Measurements from ENCODE around the gene OSBPL9.

GRCh38 chr1:51650198-51650597 is 33.3 kb downstream of the OSBPL9 start:
- TF ChIP-seq POLR2AphosphoS5 (IDR thresholded peaks at IDR 0.05) (no peak), POLR2A (IDR thresholded peaks at IDR 0.05) (no peak), EP300 (IDR thresholded peaks at IDR 0.05) (no peak)
- TF ChIP-seq, protein P1, sequence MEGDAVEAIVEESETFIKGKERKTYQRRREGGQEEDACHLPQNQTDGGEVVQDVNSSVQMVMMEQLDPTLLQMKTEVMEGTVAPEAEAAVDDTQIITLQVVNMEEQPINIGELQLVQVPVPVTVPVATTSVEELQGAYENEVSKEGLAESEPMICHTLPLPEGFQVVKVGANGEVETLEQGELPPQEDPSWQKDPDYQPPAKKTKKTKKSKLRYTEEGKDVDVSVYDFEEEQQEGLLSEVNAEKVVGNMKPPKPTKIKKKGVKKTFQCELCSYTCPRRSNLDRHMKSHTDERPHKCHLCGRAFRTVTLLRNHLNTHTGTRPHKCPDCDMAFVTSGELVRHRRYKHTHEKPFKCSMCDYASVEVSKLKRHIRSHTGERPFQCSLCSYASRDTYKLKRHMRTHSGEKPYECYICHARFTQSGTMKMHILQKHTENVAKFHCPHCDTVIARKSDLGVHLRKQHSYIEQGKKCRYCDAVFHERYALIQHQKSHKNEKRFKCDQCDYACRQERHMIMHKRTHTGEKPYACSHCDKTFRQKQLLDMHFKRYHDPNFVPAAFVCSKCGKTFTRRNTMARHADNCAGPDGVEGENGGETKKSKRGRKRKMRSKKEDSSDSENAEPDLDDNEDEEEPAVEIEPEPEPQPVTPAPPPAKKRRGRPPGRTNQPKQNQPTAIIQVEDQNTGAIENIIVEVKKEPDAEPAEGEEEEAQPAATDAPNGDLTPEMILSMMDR (IDR thresholded peaks at IDR 0.05), result no peak
